LHCN-M2 (cell line): ENCODE measurements around the gene MEG3. TPM values are rescaled to one million over a fixed set of nuclear protein-coding genes. Genes with fewer than 3 reads are reported as not detected.

Experiments
- DNase-seq: peaks from one replicate; pipeline ENCODE4 v3.0.0-alpha.2; 2012; ENCODE audit warnings: low read depth
- total RNA-seq: library from RNA; depleted of rRNA; stranded (reverse); fragments of >200 nt; gene quantifications from 2 replicates; pipeline ENCODE4 v1.2.3, GENCODE V29; 2014

The MEG3 gene
- total RNA-seq, 1 experiment from 2014 or later: 80.9 TPM

DNA sequence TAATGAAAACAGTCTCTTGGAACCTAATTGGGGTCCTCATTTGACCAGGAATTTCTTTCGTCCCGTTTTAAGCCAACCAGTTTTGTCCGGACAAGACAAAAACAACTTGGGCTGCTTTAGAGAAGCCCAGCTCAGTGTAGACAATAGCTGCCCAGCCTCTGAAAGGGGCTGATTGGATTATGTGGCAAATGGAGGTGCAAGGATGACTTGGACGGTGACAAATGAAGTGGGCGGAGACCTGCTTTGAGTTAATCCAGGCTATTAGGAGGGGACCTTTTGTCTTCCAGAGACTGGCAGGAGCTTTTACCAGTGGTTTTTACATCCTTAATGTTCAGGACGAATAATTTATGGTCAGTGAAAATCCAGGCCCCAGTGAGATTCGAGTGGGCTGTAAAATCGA is 4.8 kb downstream of the MEG3 start:
- DNase-seq: no peak

- DNase-seq: no peak
These were observed 6.5 kb downstream of the MEG3 start for GRCh38 chr14:100832311-100832960.

GRCh38 chr14:100834082-100834793 is 8.3 kb downstream of the MEG3 start:
- DNase-seq: no peak

GRCh38 chr14:100834794-100835547 is 9.1 kb downstream of the MEG3 start:
- no peak for DNase-seq

DNA sequence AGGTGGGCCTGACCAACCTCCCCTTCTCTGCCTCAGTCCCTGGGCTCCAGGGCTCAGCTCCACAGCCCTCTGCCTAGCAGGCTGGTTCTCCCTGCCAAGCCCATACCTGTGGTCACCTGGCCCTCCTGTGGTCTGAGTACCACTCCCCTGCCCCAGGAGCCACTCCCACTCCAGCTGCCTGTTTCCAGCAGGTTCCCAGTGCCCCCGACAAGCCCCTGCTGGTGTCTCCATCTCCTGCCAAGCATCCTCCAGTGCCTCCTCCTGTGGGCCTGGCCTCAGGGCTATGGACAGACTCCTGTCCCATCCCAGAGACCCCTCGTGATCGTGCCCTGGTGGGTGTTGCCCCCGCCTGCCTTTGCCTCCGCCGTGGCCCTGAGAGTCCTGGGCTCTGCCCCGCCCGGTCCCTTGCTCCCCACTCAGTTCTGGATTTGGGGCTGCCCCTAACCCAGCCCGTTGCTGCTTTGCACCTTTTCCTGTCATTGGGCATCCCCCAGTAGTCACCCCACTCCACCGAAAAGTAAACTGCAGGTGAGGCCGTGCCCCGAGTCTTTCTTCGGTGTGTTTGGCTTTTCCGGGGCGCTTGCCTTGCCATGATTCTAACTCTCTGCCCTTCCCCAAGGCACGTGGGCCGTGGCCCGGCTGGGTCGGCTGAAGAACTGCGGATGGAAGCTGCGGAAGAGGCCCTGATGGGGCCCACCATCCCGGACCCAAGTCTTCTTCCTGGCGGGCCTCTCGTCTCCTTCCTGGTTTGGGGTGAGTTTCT is 9.8 kb downstream of the MEG3 start:
- DNase-seq: no peak

GRCh38 chr14:100836311-100836805 is 10.4 kb downstream of the MEG3 start:
- no peak for DNase-seq

DNA sequence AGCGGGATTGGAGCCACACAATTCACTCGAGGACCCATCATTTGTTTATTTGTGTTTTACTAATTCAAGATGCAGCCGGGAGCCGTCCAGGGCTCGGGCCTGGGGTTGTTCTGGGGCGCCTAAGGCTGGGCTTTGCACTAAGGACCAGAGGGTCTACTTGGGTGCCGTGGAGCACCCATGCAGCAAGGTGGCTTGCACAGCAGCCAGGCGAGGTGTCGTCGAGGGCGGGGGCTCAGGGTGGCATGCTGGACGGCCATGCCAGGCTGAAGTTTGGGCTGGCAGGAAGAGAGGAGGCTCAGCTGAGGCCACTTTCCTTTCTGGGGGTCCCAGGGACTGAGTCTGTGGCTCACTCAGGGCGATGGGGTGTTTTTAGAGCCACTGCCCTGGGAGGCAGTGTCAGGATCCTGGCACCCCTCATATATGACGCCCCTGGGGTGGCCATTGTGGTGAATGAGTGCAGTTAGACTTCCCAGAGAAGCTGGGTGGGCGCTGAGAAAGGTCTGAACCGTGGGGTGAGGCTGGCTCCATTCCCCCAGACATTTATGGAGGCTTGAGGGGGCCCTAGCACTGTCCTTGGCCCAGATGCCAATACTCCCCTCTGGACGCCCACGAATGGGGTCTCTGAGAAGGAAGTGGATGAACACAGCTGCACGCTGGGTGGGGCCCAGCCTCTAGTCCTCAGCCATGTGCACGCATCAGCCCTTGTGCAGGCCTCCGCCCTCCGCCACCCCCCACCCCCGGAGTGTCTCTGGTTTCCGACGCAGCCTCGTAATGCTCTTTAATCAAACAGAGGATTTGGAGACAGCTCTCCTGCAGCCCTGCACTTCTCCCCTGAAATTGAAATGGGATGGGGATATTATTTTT is 11.3 kb downstream of the MEG3 start:
- DNase-seq: no peak

GRCh38 chr14:100837805-100838350 is 12.0 kb downstream of the MEG3 start:
- DNase-seq: no peak

DNA sequence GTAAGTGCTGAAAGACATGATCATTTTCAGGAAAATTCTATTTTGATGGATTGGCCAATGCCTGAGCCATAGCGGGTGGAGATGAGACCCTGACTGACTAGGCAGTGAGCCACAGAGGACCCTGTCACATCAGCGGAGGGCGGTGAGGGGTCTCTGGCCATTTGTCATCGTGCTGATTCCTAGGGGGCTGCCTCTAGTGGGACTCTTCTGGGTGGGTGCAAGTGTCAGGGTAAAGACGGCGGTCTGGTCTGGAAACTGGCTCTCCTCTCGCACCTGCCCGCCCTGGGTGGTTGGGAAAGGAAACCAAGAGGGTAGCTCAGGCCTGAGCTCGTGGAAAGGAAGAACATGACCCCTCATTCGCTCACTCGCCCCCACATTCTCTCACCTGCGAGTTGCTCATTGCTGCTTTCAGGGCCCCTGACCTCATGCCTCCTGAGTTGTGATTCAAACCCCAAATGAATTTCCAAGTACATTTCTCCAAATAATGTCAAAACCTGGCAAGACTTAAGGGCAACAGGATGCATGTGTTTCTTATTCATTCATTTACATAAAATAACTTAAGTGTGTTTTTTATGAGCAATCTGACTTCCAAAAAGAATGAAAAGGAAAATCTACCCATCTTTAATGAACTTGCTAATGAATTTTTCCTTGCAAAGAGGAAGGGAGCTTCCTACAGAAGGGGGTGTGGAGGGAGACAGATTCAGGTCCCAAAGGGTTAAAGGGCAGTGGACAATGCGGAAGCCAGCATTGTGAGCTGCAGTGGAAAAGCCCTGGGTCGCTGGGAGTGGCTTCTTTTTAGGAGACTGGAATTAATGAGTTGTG is 12.8 kb downstream of the MEG3 start:
- no peak for DNase-seq

GRCh38 chr14:100839315-100839585 is 13.3 kb downstream of the MEG3 start:
- no peak for DNase-seq

DNA sequence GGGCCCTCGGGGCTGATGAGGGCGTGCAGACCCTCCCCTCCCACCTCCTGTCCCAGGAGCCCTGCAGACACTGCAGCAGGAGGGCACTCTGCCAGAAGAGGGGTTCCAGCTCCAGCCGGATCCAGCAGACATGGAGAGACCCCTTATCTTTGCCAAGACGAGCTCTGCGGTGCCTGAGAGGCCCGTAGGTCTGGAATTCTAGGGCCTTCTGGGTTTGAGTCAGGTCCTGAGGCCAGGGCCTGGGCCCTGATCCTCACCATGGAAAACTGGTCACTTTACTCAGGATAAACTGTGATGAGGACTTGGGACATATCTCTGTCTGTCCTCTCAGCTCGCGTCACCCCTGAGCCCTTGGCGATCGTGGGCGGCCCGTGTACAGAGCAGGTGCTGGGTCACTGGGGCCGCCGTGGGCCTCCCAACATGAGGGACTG is 13.8 kb downstream of the MEG3 start:
- no peak for DNase-seq

- no peak for DNase-seq
These were observed 14.6 kb downstream of the MEG3 start for GRCh38 chr14:100840286-100841065.

DNA sequence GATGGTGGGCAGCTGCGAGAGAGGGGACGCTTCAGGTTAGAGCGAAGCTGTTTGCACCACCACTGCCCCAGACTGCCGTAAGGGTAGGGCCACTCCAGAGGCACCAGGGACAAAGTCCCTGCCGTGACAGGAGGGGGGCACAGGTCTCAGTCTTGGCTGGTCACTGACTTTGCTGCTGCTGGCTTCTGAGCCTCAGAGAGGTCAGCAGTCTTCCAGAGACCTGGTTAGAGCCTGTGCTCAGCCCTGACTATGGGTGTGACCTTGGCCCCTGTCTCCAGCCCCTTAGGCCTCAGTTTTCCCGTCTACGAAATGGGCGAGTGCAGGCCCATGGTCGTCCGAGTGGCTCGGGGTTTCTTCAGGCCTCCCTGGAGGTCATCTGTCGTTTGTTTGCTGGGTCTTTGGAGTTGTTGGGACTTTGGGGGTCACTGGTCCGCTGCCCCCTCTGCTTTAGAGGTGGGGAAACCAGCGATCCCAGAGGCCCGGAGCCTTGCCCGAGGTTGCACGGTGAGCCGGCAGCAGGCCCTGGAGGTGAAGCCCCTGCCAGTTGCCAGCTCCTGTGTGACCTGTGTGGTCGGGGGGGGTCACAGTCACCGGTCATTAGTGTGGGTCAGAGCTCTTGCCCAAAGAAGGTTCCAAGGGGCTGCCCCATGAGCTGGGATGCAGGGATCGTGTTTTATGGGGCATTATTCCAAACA is 15.3 kb downstream of the MEG3 start:
- DNase-seq: no peak

DNA sequence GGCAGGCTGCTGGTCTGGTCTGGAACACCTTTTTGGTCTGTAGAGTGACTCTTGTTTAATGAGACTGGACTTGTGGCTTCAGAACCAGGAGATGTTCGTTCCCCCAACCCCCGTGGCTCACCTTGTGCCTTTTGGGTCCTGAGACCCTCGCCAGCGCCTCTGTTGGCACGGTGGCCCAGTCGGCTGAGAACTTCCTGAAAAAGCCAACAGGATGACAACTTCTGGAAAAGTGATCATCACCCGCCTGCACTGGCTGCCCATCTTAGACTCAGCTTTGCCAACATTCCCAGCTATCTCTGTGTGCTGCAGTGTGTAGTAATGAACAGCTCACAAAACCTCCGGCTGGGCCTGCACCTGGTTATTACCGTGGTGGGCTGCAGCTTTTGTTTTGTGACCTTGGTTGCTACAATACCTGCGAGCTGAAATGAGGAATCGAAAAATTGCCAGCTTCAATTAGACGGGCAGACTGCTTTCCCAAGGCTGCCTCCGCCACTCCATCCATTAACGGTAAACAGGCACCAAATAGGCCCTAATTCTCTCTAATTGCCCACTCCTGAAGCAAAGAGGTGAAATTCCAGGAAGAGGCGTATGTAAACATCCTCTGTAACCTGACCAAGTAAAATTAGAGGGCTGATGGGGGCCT is 16.0 kb downstream of the MEG3 start:
- no peak for DNase-seq

DNA sequence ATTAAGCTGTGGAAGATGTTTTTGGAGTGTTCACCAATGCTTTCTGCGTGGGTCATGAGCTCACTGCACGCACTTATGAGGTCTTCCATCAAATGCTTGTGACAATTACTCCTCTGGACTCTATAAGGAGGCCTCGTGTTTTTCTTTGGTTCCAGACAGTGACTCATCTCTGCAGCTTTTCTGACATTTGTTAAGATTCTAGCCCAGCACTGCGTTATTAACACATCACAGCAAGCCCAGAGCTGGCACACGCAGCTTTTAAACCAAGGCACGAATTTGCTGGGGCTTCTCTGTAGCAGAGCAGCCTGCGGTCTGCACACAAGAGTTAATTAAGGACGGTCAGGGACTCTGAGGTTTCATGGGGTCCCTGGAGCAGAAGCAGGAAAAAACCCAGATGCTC is 16.9 kb downstream of the MEG3 start:
- DNase-seq: peak; percentile 59

DNA sequence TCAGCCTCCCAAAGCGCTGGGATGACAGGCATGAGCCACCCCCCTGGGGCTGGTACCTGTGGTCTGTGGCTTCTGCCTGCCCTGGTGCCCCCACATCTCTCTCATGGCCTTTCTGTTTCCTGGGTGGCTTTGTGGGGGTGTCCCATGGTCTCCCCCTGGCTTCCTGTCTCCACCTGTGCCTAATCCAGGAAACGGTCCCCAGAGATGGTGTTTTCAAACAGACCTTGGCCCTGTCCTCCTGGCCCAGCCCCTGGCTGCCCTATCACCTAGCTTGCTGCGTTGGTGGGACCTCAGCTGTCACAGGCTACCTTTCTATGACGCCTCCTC is 18.1 kb downstream of the MEG3 start:
- no peak for DNase-seq

DNA sequence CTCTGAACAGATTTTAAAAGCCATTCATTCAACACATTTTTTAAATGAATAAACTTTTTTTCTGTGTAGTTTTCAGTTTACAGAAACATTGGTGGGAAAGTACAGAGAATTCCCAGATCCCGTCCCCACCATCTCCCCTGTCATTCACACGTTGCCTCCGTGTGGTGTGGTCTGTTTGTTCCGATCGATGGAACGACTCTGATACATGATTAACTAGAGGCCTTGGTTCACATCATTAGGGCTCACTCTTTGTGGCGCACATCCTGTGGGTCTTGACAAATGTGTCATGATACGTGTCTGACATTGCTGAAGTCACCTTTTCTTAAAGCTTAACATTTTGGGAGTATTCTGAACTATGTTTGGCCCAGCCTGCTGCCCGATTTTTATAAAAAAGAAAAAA is 18.5 kb downstream of the MEG3 start:
- DNase-seq: no peak

- no peak for DNase-seq
These were observed 18.9 kb downstream of the MEG3 start for GRCh38 chr14:100844846-100845245.
